ENCODE measurements around the gene CRYBA1.
A peak's percentile ranks its signal among the peaks of the same experiment; 100 is the strongest.
"Not testable (repeated sequence)": the region's sequence is repeated elsewhere in the genome, so short reads cannot be mapped to it uniquely, and the experiment has no call there.

Gene CRYBA1

DNA sequence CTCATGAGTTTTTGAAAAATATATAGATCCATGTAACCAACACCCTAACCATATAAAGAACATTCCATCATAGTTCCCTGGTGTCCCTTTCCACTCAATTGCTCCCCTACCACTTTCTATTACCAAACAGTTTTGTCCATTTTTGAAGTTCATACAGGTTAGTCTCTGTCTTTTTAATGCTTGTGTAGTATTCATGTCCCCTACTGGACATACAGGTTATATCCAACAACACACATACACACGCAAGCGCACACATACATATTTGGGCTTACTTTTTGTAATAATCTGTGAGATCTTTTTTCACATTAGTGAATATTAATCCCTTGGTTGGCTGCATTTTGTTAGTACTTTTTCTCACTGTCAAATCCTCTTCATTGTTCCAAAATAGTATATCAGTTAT is 6.4 kb downstream of the CRYBA1 start:
- H3K9ac ChIP-seq (ENCODE audit: low read length): peak overlapping the region; percentile 9
- no peaks in the 10 kb centered on the region for H3K36me3 ChIP-seq (ENCODE audit: control insufficient read depth, insufficient read depth, low read length, severe bottlenecking)
- no peaks in the 10 kb centered on the region for H3K9me3 ChIP-seq (ENCODE audit: control insufficient read depth, low read length)
- peaks cover 74% of the 10 kb centered on the region for H3K4me1 ChIP-seq (ENCODE audit: control insufficient read depth, insufficient read depth, low read length)
- no peaks in the 10 kb centered on the region for H3K27me3 ChIP-seq (replicated peaks; ENCODE audit: control insufficient read depth, insufficient read depth, low read length)
- no peak overlapping the region for H3K4me3 ChIP-seq (ENCODE audit: low read length)
- DNase-seq (ENCODE audit: low read depth): no peak

DNA sequence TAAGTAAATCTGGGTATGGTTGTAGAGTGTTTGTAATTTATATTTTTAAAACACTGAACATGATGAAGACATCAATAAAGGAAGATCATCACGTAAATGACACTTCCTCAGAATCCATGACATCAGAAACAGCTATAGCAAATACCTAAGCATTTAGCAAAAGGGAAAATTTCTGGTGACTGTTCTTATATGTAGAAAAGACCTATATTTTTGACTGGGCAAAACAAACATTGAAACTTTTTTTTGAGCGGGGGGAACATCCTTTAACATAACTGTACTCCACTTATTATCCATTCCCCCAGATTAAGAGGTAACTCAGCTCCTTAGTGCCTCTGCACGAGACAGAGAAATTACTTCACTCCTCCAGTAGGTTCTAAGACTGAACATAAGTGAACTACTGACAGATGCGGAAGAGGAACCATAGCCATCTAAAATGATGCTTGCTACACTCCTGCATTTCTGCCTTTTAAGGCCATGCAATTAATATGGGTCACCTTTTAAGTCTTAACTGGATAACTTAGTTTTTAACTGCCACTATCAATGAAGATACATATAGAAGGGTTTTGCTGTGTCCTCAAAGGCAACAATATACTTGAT is 9.4 kb downstream of the CRYBA1 start:
- H3K4me1 ChIP-seq (ENCODE audit: control insufficient read depth, insufficient read depth, low read length): peaks cover 89% of the 10 kb centered on the region
- H3K9ac ChIP-seq (ENCODE audit: low read length): peak overlapping the region; percentile 85
- H3K36me3 ChIP-seq (ENCODE audit: control insufficient read depth, insufficient read depth, low read length, severe bottlenecking): peaks cover 25% of the 10 kb centered on the region
- no peaks in the 10 kb centered on the region for H3K27me3 ChIP-seq (replicated peaks; ENCODE audit: control insufficient read depth, insufficient read depth, low read length)
- H3K9me3 ChIP-seq (ENCODE audit: control insufficient read depth, low read length): no peaks in the 10 kb centered on the region
- H3K4me3 ChIP-seq (ENCODE audit: low read length): peak overlapping the region; percentile 70
- DNase-seq (ENCODE audit: low read depth): peak; percentile 31

DNA sequence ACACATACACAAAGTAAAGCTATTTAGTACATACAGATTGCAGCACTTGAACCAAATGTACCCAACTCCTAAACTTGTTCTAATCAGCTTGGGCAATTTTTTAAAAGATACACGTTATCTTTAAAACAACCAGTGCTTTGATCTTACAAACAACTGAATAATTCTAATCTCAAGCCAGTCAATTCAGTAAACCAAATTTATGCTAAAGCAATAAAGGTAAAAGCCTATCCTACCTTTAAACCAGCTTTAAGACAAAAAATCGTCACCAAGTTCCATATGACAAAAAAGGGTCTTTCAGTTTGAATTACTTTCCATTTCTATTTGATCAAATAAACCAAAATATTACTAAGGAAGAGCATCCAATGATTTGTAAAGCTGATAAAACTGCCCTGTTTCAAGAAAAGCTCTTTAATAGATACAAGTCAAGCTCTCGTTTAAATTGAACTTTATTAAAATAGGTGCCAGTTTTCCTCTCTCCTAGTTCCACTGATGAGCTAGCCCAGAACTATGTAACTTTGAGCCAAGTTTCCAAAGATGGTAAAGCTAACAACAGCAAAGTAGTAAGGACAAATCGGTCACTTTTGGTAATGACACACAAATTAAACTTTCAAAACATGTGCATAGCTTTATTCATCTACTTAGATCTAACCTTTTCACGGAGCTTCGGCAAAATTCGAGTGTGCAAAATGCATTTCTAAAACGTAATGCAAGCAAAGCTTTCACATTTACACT is 10.2 kb downstream of the CRYBA1 start:
- Histone ChIP-seq H3K27me3 (replicated peaks; ENCODE audit: control insufficient read depth, insufficient read depth, low read length) (no peaks in the 10 kb centered on the region), H3K36me3 (ENCODE audit: control insufficient read depth, insufficient read depth, low read length, severe bottlenecking) (peaks cover 34% of the 10 kb centered on the region), H3K9ac (ENCODE audit: low read length) (peak overlapping the region; percentile 85), H3K4me1 (ENCODE audit: control insufficient read depth, insufficient read depth, low read length) (peaks cover 90% of the 10 kb centered on the region), H3K9me3 (ENCODE audit: control insufficient read depth, low read length) (no peaks in the 10 kb centered on the region), H3K4me3 (ENCODE audit: low read length) (peak overlapping the region; percentile 70)
- DNase-seq (ENCODE audit: low read depth): peak; percentile 77

DNA sequence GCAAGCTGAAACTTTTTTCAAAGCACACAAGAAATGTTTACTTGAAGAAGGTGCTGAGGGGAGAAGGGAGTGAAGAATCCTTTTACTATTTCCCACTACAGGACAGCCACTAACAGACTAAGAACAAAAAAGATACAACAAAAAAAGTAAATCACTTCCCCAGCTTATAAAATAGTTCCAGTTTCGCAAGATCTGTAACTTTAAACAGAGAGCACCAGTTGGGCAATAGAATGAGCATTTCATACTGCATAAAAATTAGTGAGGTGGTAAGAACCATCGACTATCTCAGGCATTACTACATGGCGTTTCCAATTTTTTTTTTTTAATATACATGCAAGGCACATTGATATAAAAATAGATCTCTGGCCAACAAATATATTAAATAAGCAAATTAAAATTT is 11.1 kb downstream of the CRYBA1 start:
- DNase-seq (ENCODE audit: low read depth): peak; percentile 88
- no peaks in the 10 kb centered on the region for H3K9me3 ChIP-seq (ENCODE audit: control insufficient read depth, low read length)
- H3K9ac ChIP-seq (ENCODE audit: low read length): peak overlapping the region; percentile 85
- H3K36me3 ChIP-seq (ENCODE audit: control insufficient read depth, insufficient read depth, low read length, severe bottlenecking): peaks cover 42% of the 10 kb centered on the region
- peaks cover 88% of the 10 kb centered on the region for H3K4me1 ChIP-seq (ENCODE audit: control insufficient read depth, insufficient read depth, low read length)
- no peaks in the 10 kb centered on the region for H3K27me3 ChIP-seq (replicated peaks; ENCODE audit: control insufficient read depth, insufficient read depth, low read length)
- H3K4me3 ChIP-seq (ENCODE audit: low read length): peak overlapping the region; percentile 70

DNA sequence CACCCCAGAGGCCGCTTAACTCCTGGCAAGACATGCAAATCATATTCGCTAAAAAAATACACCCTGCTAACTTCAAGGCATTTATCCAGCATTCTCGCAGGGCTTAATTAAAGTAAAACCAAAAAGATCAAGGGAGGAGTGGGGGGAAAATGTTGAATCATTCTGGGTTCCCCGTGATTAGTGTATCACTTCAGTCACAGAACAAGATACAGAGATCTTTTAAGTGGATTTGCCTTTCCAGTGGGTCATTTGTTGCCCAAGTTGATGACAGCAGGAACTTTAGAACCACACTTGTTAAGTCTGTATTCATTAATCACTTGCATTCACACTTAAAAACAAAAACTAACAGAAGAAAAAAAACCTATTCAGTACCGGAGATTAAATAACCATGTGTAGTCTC is 17.3 kb downstream of the CRYBA1 start:
- peaks cover 42% of the 10 kb centered on the region for H3K4me1 ChIP-seq (ENCODE audit: control insufficient read depth, insufficient read depth, low read length)
- no peak overlapping the region for H3K9ac ChIP-seq (ENCODE audit: low read length)
- no peak for DNase-seq (ENCODE audit: low read depth)
- no peak overlapping the region for H3K4me3 ChIP-seq (ENCODE audit: low read length)
- H3K9me3 ChIP-seq (ENCODE audit: control insufficient read depth, low read length): no peaks in the 10 kb centered on the region
- peaks cover 81% of the 10 kb centered on the region for H3K36me3 ChIP-seq (ENCODE audit: control insufficient read depth, insufficient read depth, low read length, severe bottlenecking)
- H3K27me3 ChIP-seq (replicated peaks; ENCODE audit: control insufficient read depth, insufficient read depth, low read length): no peaks in the 10 kb centered on the region

DNA sequence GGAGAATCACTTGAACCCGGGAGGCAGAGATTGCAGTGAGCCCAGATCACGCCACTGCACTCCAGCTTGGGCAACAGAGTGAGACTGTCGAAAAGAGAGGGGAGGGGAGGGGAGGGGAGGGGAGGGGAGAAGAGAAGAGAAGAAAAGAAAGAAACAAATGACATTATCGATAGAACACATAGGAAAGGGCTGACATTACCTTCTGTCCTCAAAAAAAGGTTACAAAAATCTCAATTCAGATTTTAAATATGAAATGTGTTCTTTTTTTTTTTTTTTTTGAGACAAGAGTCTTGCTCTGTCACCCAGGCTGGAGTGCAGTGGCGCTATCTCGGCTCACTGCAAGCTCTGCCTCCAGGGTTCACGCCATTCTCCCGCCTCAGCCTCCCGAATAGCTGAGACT is 25.3 kb downstream of the CRYBA1 start:
- DNase-seq (ENCODE audit: low read depth); H3K4me3 ChIP-seq (ENCODE audit: low read length); H3K9me3 ChIP-seq (ENCODE audit: control insufficient read depth, low read length); H3K27me3 ChIP-seq (replicated peaks; ENCODE audit: control insufficient read depth, insufficient read depth, low read length); H3K4me1 ChIP-seq (ENCODE audit: control insufficient read depth, insufficient read depth, low read length); H3K9ac ChIP-seq (ENCODE audit: low read length): not testable (repeated sequence)
- peaks cover 69% of the 10 kb centered on the region for H3K36me3 ChIP-seq (ENCODE audit: control insufficient read depth, insufficient read depth, low read length, severe bottlenecking)

DNA sequence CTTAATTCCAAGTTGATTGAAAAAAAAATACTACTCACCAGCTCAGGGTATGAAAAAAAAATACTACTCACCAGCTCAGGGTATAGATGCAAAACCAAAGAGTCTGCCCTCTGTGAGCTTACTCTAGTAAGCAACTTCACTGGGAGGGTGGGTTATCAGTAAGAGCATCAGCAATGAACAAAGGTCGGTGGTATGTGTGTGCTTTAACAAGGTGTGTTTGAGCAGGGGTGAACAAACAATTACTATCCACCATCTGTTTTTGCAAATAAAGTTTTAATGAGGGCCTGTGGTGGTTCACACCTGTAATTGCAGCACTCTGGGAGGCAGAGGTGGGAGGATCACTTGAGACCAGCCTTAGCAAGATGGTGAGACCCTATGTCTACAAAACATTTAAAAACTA is 27.3 kb downstream of the CRYBA1 start:
- no peak for DNase-seq (ENCODE audit: low read depth)
- Histone ChIP-seq H3K36me3 (ENCODE audit: control insufficient read depth, insufficient read depth, low read length, severe bottlenecking) (peaks cover 76% of the 10 kb centered on the region), H3K4me3 (ENCODE audit: low read length) (no peak overlapping the region), H3K4me1 (ENCODE audit: control insufficient read depth, insufficient read depth, low read length) (peaks cover 16% of the 10 kb centered on the region), H3K27me3 (replicated peaks; ENCODE audit: control insufficient read depth, insufficient read depth, low read length) (no peaks in the 10 kb centered on the region), H3K9ac (ENCODE audit: low read length) (no peak overlapping the region), H3K9me3 (ENCODE audit: control insufficient read depth, low read length) (no peaks in the 10 kb centered on the region)

DNA sequence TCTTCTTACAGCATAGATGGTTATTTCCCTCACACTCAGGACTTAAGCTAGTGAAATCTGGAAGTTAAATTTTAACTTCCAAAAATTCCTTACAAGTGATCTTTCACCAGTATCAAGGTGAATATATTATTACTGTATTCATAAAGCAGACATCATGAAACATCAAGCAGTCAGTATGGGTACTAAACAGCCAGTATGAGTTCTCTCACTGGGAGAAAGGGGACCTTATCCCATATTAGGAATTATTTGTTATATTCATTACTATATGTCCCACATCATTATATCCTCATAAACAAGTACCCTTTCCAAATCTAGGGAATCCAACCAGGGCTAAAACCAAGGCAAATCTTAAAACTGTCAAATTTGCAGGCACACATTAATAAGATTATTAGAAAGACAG is 32.0 kb downstream of the CRYBA1 start:
- no peak for DNase-seq (ENCODE audit: low read depth)
- H3K4me1 ChIP-seq (ENCODE audit: control insufficient read depth, insufficient read depth, low read length): peaks cover 39% of the 10 kb centered on the region
- H3K27me3 ChIP-seq (replicated peaks; ENCODE audit: control insufficient read depth, insufficient read depth, low read length): no peaks in the 10 kb centered on the region
- no peak overlapping the region for H3K9ac ChIP-seq (ENCODE audit: low read length)
- H3K4me3 ChIP-seq (ENCODE audit: low read length): no peak overlapping the region
- peaks cover 79% of the 10 kb centered on the region for H3K36me3 ChIP-seq (ENCODE audit: control insufficient read depth, insufficient read depth, low read length, severe bottlenecking)
- H3K9me3 ChIP-seq (ENCODE audit: control insufficient read depth, low read length): no peaks in the 10 kb centered on the region

DNA sequence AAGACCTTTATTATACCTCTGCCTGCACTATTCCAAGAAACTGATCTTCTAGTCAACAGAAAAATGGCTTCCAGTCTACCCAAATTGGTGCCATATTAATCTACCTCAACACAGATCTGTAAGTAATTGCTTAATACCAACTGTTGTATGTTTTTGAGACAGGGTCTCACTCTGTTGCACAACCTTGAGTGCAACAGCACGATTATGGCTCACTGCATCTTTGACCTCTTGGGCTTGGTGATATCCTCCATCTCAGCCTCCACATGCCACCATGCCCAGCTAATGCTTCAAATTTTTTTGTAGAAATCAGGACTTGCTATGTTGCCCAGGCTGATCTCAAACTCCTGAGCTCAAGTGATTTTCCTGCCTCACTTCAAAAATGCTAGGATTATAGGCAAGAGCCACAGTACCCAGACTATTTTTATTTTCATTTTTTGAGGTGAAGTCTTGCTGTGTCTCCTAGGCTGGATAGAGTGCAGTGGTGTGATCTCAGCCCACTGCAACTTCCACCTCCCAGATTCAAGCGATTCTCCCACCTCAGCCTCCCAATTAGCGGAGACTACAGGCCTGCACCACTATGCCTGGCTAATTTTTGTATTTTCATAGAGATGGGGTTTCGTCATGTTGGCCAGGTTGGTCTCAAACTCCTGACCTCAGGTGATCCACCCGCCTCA is 32.9 kb downstream of the CRYBA1 start:
- H3K9me3 ChIP-seq (ENCODE audit: control insufficient read depth, low read length): no peaks in the 10 kb centered on the region
- DNase-seq (ENCODE audit: low read depth): no peak
- peaks cover 77% of the 10 kb centered on the region for H3K36me3 ChIP-seq (ENCODE audit: control insufficient read depth, insufficient read depth, low read length, severe bottlenecking)
- no peak overlapping the region for H3K4me3 ChIP-seq (ENCODE audit: low read length)
- H3K27me3 ChIP-seq (replicated peaks; ENCODE audit: control insufficient read depth, insufficient read depth, low read length): no peaks in the 10 kb centered on the region
- H3K4me1 ChIP-seq (ENCODE audit: control insufficient read depth, insufficient read depth, low read length): peaks cover 45% of the 10 kb centered on the region
- H3K9ac ChIP-seq (ENCODE audit: low read length): no peak overlapping the region

DNA sequence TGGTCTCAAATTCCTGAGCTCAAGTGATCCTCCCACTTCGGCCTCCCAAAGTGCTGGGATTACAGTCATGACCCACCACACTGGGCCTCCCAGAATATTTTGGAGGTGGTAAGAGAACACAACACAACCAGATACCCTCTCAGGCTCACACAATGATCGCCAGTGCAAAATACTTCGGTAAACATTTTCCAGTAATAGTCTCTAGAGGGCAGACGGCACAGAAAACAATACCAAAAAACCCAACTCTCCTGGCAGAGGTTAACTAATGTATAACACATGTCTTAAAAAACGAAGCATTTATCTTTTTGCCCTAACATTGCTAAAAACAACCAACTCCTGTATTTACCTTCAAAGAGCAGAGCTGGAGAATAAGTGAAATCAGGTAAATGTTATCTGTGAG is 36.8 kb downstream of the CRYBA1 start:
- peak overlapping the region; percentile 6 for H3K4me3 ChIP-seq (ENCODE audit: low read length)
- no peaks in the 10 kb centered on the region for H3K27me3 ChIP-seq (replicated peaks; ENCODE audit: control insufficient read depth, insufficient read depth, low read length)
- no peaks in the 10 kb centered on the region for H3K9me3 ChIP-seq (ENCODE audit: control insufficient read depth, low read length)
- DNase-seq (ENCODE audit: low read depth): peak; percentile 61
- H3K4me1 ChIP-seq (ENCODE audit: control insufficient read depth, insufficient read depth, low read length): peaks cover 52% of the 10 kb centered on the region
- no peak overlapping the region for H3K9ac ChIP-seq (ENCODE audit: low read length)
- H3K36me3 ChIP-seq (ENCODE audit: control insufficient read depth, insufficient read depth, low read length, severe bottlenecking): peaks cover 82% of the 10 kb centered on the region

DNA sequence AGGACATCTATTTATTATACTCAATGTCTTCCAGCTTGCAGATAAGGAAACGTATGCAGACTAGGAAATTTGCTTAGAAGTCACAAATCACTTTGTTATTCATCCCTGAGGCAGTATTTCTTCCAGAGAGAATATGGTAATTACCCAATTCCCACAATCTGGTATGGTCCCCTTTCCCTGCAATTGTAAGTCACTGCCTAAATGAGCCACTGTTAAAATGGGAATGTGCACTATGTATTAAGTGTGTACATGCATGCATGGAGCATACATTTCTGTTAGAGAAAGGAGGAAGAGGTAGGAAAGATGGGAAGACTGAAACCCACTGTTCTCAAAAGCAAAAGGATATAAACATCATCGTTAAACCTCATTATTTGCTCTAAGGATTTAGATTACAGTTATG is 37.3 kb downstream of the CRYBA1 start:
- Histone ChIP-seq H3K4me1 (ENCODE audit: control insufficient read depth, insufficient read depth, low read length) (peaks cover 57% of the 10 kb centered on the region), H3K27me3 (replicated peaks; ENCODE audit: control insufficient read depth, insufficient read depth, low read length) (no peaks in the 10 kb centered on the region), H3K9ac (ENCODE audit: low read length) (no peak overlapping the region), H3K9me3 (ENCODE audit: control insufficient read depth, low read length) (no peaks in the 10 kb centered on the region), H3K36me3 (ENCODE audit: control insufficient read depth, insufficient read depth, low read length, severe bottlenecking) (peaks cover 82% of the 10 kb centered on the region), H3K4me3 (ENCODE audit: low read length) (peak overlapping the region; percentile 6)
- no peak for DNase-seq (ENCODE audit: low read depth)
